Left ventricle myocardium inferior (tissue), 1 donor: Measurements from ENCODE around the gene SLC9A8. TPM values are rescaled to one million over a fixed set of nuclear protein-coding genes. Genes with fewer than 3 reads are reported as not detected.

Experiments
- DNase-seq: peaks from one replicate; pipeline ENCODE4 v3.0.0-alpha.2; 2020
- H3K27ac ChIP-seq: fragments of 200-600 bp; replicated peaks from 2 replicates; pipeline ENCODE4 v1.8.0; 2021
- H3K27me3 ChIP-seq: fragments of 200-600 bp; 2 replicates; pipeline ENCODE4 v1.8.0; 2021; ENCODE audit warnings: low read depth
- H3K36me3 ChIP-seq: fragments of 200-600 bp; 2 replicates; pipeline ENCODE4 v1.8.0; 2021
- H3K4me1 ChIP-seq: fragments of 200-600 bp; 2 replicates; pipeline ENCODE4 v1.8.0; 2021
- H3K4me3 ChIP-seq: fragments of 200-600 bp; 2 replicates; pipeline ENCODE4 v1.8.0; 2021; ENCODE audit warnings: mild to moderate bottlenecking, moderate library complexity
- H3K9me3 ChIP-seq: fragments of 200-600 bp; replicated peaks from 2 replicates; pipeline ENCODE4 v1.8.0; 2021
- CTCF ChIP-seq: fragments of 200-600 bp; IDR thresholded peaks from 2 replicates; pipeline ENCODE4 v1.8.0; 2021; ENCODE audit warnings: antibody characterized with exemption, mild to moderate bottlenecking, borderline replicate concordance
- intact Hi-C: fragments of 100-400 bp; cut with micrococcal nuclease; formaldehyde crosslinking; loops from one replicate; pipeline ENCODE4 v1.11.0; 2022
- total RNA-seq: library from RNA; stranded (reverse); fragmentation: NEBNext Ultra II Directional; extraction: Animal tissue kit (Norgen Biotek cat#: 25700); gene quantifications from one replicate; pipeline ENCODE4 v1.2.1, GENCODE V29; 2021
- donor health status: DM: no; HTN: yes; CAD: no; lungs with severe emphysema.

The SLC9A8 gene
- total RNA-seq, 1 donor from 2014 or later: 4.6 TPM

- intact Hi-C loops: no loop called here
- no peaks in the 10 kb centered on the region for H3K27me3 ChIP-seq
- H3K9me3 ChIP-seq: no peaks in the 10 kb centered on the region
- no peaks in the 10 kb centered on the region for H3K36me3 ChIP-seq
- no peak for DNase-seq
- TF ChIP-seq CTCF: no peak
- peaks cover 54% of the 10 kb centered on the region for H3K4me1 ChIP-seq
- peak overlapping the region; percentile 77 for H3K4me3 ChIP-seq
- peak overlapping the region; percentile 89 for H3K27ac ChIP-seq
These were observed 123.1 kb downstream of the SLC9A8 start for GRCh38 chr20:49935746-49936152.

GRCh38 chr20:49936153-49937026 is 123.8 kb downstream of the SLC9A8 start, which contains the start of gene RNF114:
TSS of gene RNF114 (plus strand) at chr20:49936397. CDS start at chr20:49936413, 16 bp downstream.
- H3K4me1 ChIP-seq: peaks cover 60% of the 10 kb centered on the region
- DNase-seq: peak; percentile 94
- no peaks in the 10 kb centered on the region for H3K9me3 ChIP-seq
- peaks cover 6% of the 10 kb centered on the region for H3K36me3 ChIP-seq
- H3K27ac ChIP-seq: peak within 1 kb of the TSS; percentile 89
- H3K27me3 ChIP-seq: no peaks in the 10 kb centered on the region
- intact Hi-C loops: no loop called here
- TF ChIP-seq CTCF: no peak
- peak within 1 kb of the TSS; percentile 77 for H3K4me3 ChIP-seq

- intact Hi-C loops: no loop called here
- Histone ChIP-seq H3K27me3 (no peaks in the 10 kb centered on the region), H3K4me3 (peak overlapping the region; percentile 77), H3K9me3 (no peaks in the 10 kb centered on the region), H3K27ac (peak overlapping the region; percentile 89), H3K36me3 (peaks cover 12% of the 10 kb centered on the region), H3K4me1 (peaks cover 62% of the 10 kb centered on the region)
- no peak for TF ChIP-seq CTCF
- no peak for DNase-seq
These were observed 124.7 kb downstream of the SLC9A8 start for GRCh38 chr20:49937027-49937929.

- peak; percentile 69 for DNase-seq
- intact Hi-C loops: no loop called here
- peaks cover 24% of the 10 kb centered on the region for H3K36me3 ChIP-seq
- H3K4me3 ChIP-seq: peak overlapping the region; percentile 77
- TF ChIP-seq CTCF: no peak
- peak overlapping the region; percentile 89 for H3K27ac ChIP-seq
- H3K9me3 ChIP-seq: no peaks in the 10 kb centered on the region
- peaks cover 66% of the 10 kb centered on the region for H3K4me1 ChIP-seq
- no peaks in the 10 kb centered on the region for H3K27me3 ChIP-seq
These were observed 125.8 kb downstream of the SLC9A8 start for GRCh38 chr20:49938173-49939163.
